OCI-LY1 (cell line): Measurements from ENCODE around the gene HOXA4.

ENCODE experiments used
- H2AFZ ChIP-seq: fragments of 200-600 bp; sonication (generic), shearing (Covaris generic); 2 replicates; pipeline ENCODE4 v1.6.0; 2014; ENCODE audit warnings: antibody characterized with exemption, mild to moderate bottlenecking, low read length
- H3F3A ChIP-seq: fragments of 200-600 bp; sonication (generic), shearing (Covaris generic); 2 replicates; pipeline ENCODE4 v1.6.0; 2014; ENCODE audit warnings: mild to moderate bottlenecking, antibody characterized with exemption, low read length, moderate library complexity; ENCODE audit not compliant: insufficient read depth
- H3K27ac ChIP-seq: fragments of 200-600 bp; sonication (generic); 2 replicates; pipeline ENCODE4 v1.5.1; 2014; ENCODE audit warnings: low read length, mixed run types, mild to moderate bottlenecking, low read depth; ENCODE audit not compliant: poor library complexity, severe bottlenecking
- H3K27me3 ChIP-seq: fragments of 200-600 bp; sonication (generic); 2 replicates; pipeline ENCODE4 v1.6.0; 2014; ENCODE audit warnings: antibody characterized with exemption, mild to moderate bottlenecking, low read length, moderate library complexity; ENCODE audit not compliant: insufficient read depth
- H3K36me3 ChIP-seq: fragments of 200-600 bp; sonication (generic); 2 replicates; pipeline ENCODE4 v1.6.1; 2014; ENCODE audit warnings: mild to moderate bottlenecking, antibody characterized with exemption, low read length, moderate library complexity, mixed read lengths; ENCODE audit not compliant: insufficient read depth
- H3K4me1 ChIP-seq: fragments of 200-600 bp; sonication (generic); 2 replicates; pipeline ENCODE4 v1.5.1; 2014; ENCODE audit warnings: mild to moderate bottlenecking, low read length, moderate library complexity; ENCODE audit not compliant: insufficient read depth, severe bottlenecking
- H3K4me2 ChIP-seq: fragments of 200-600 bp; sonication (generic), shearing (Covaris generic); 2 replicates; pipeline ENCODE4 v1.6.1; 2014; ENCODE audit warnings: low read length
- H3K4me3 ChIP-seq: fragments of 200-600 bp; sonication (generic); 2 replicates; pipeline ENCODE4 v1.5.1; 2014; ENCODE audit warnings: low read length, low read depth, mild to moderate bottlenecking, mixed read lengths; ENCODE audit not compliant: poor library complexity, severe bottlenecking
- H3K79me2 ChIP-seq: fragments of 200-600 bp; shearing (Covaris generic); 2 replicates; pipeline ENCODE4 v1.6.1; 2016; ENCODE audit warnings: mixed run types, low read length, mixed read lengths; ENCODE audit not compliant: insufficient read depth
- H3K9ac ChIP-seq: fragments of 200-600 bp; sonication (generic), shearing (Covaris generic); 2 replicates; pipeline ENCODE4 v1.6.1; 2014; ENCODE audit warnings: mild to moderate bottlenecking, low read length, mixed read lengths
- H3K9me2 ChIP-seq: fragments of 200-600 bp; sonication (generic), shearing (Covaris generic); 2 replicates; pipeline ENCODE4 v1.6.1; 2014; ENCODE audit warnings: low read depth, mild to moderate bottlenecking, low read length, mixed read lengths
- H3K9me3 ChIP-seq: fragments of 200-600 bp; shearing (Covaris generic); 2 replicates; pipeline ENCODE4 v1.6.1; 2014; ENCODE audit warnings: low read length, mixed read lengths
- H4K20me1 ChIP-seq: fragments of 200-600 bp; sonication (generic), shearing (Covaris generic); 2 replicates; pipeline ENCODE4 v1.6.0; 2016; ENCODE audit warnings: mild to moderate bottlenecking, low read length; ENCODE audit not compliant: insufficient read depth
- CTCF ChIP-seq: fragments of 200-600 bp; sonication (generic), shearing (Covaris generic); IDR thresholded peaks from 2 replicates; pipeline ENCODE4 v1.5.1; 2017; ENCODE audit warnings: mild to moderate bottlenecking, antibody characterized with exemption, low read length, moderate library complexity, mixed read lengths
- EZH2 ChIP-seq: fragments of 200-600 bp; sonication (generic), shearing (Covaris generic); IDR thresholded peaks from 2 replicates; pipeline ENCODE4 v1.8.0; 2017; ENCODE audit warnings: borderline replicate concordance, mixed run types, mild to moderate bottlenecking, antibody characterized with exemption, low read length, moderate library complexity, mixed read lengths

The HOXA4 gene

GRCh38 chr7:27118580-27118979 lies 12.0 kb downstream of the HOXA4 start:
- Histone ChIP-seq H3K79me2 (no peaks in the 10 kb centered on the region), H3K27me3 (no peaks in the 10 kb centered on the region; the same call in 1 of the 2 replicates), H4K20me1 (no peaks in the 10 kb centered on the region), H3F3A (no peaks in the 10 kb centered on the region), H2AFZ (no peak overlapping the region), H3K27ac (no peak overlapping the region), H3K9ac (no peak overlapping the region), H3K4me3 (no peak overlapping the region), H3K9me3 (no peaks in the 10 kb centered on the region), H3K4me1 (no peaks in the 10 kb centered on the region), H3K36me3 (no peaks in the 10 kb centered on the region), H3K9me2 (no peaks in the 10 kb centered on the region), H3K4me2 (no peak overlapping the region)
- TF ChIP-seq EZH2 = no peak
- no peak for TF ChIP-seq CTCF

- Histone ChIP-seq H3K27me3 (no peaks in the 10 kb centered on the region; the same call in 1 of the 2 replicates), H2AFZ (no peak overlapping the region), H3K79me2 (no peaks in the 10 kb centered on the region), H3K9me2 (no peaks in the 10 kb centered on the region), H3K27ac (no peak overlapping the region), H3K4me1 (no peaks in the 10 kb centered on the region), H3K4me3 (no peak overlapping the region), H3K36me3 (no peaks in the 10 kb centered on the region), H3K9me3 (no peaks in the 10 kb centered on the region), H3F3A (no peaks in the 10 kb centered on the region), H3K4me2 (no peak overlapping the region), H3K9ac (no peak overlapping the region), H4K20me1 (no peaks in the 10 kb centered on the region)
- TF ChIP-seq EZH2 (no peak), CTCF (no peak)
These were observed 12.6 kb downstream of the HOXA4 start for GRCh38 chr7:27117887-27118491.

- Histone ChIP-seq H2AFZ (no peak overlapping the region), H3K27me3 (no peaks in the 10 kb centered on the region; the same call in 1 of the 2 replicates), H3K9me2 (no peaks in the 10 kb centered on the region), H3K4me3 (no peak overlapping the region), H3K9me3 (no peaks in the 10 kb centered on the region), H3K79me2 (no peaks in the 10 kb centered on the region), H3K9ac (no peak overlapping the region), H3K4me2 (no peak overlapping the region), H3F3A (no peaks in the 10 kb centered on the region), H4K20me1 (no peaks in the 10 kb centered on the region), H3K4me1 (no peaks in the 10 kb centered on the region), H3K36me3 (no peaks in the 10 kb centered on the region), H3K27ac (no peak overlapping the region)
- TF ChIP-seq EZH2 (no peak), CTCF (no peak)
These were observed 13.3 kb downstream of the HOXA4 start for GRCh38 chr7:27116962-27117886.
